Trophoblast cell (in vitro differentiated cells and primary cell): Measurements from ENCODE around the gene UBE2J2.
A peak's percentile ranks its signal among the peaks of the same experiment; 100 is the strongest.

Experiments
- DNase-seq, 2 donors: peaks; one replicate each; pipeline ENCODE4 v3.0.0-alpha.2; 2016
- H2AFZ ChIP-seq: 2 replicates; pipeline ENCODE4 v1.6.1; 2013; ENCODE audit warnings: low read length, moderate library complexity, mild to moderate bottlenecking; ENCODE audit not compliant: insufficient read depth, poor library complexity
- H2AK5ac ChIP-seq: 2 replicates; pipeline ENCODE4 v1.6.1; 2013; ENCODE audit warnings: mild to moderate bottlenecking, low read length
- H2BK120ac ChIP-seq: 2 replicates; pipeline ENCODE4 v1.6.1; 2013; ENCODE audit warnings: low read length, mild to moderate bottlenecking, moderate library complexity; ENCODE audit not compliant: insufficient read depth, poor library complexity
- H2BK12ac ChIP-seq: 2 replicates; pipeline ENCODE4 v1.6.1; 2013; ENCODE audit warnings: mild to moderate bottlenecking, low read length, moderate library complexity
- H2BK5ac ChIP-seq: 2 replicates; pipeline ENCODE4 v1.6.1; 2013; ENCODE audit warnings: low read length, low read depth, moderate library complexity, mild to moderate bottlenecking; ENCODE audit not compliant: poor library complexity
- H3K14ac ChIP-seq: 2 replicates; pipeline ENCODE4 v1.6.1; 2013; ENCODE audit warnings: mild to moderate bottlenecking, low read length
- H3K18ac ChIP-seq: 2 replicates; pipeline ENCODE4 v1.6.1; 2013; ENCODE audit warnings: mild to moderate bottlenecking, low read length
- H3K23ac ChIP-seq: 2 replicates; pipeline ENCODE4 v1.6.1; 2013; ENCODE audit warnings: low read length
- H3K27ac ChIP-seq: 2 replicates; pipeline ENCODE4 v1.5.1; 2013; ENCODE audit warnings: low read depth, mild to moderate bottlenecking, inconsistent platforms, low read length, moderate library complexity
- H3K27me3 ChIP-seq: 2 replicates; pipeline ENCODE4 v1.6.1; 2013; ENCODE audit warnings: inconsistent platforms, mild to moderate bottlenecking, low read length, moderate library complexity; ENCODE audit not compliant: insufficient read depth
- H3K36me3 ChIP-seq, 2 experiments: 1 replicate in 1 of 2; 2 replicates in 1 of 2; pipeline ENCODE4 v1.6.1; 2013; ENCODE audit warnings: low read length in 2 of 2, mild to moderate bottlenecking in 2 of 2, moderate library complexity in 1 of 2; ENCODE audit not compliant: insufficient read depth in 2 of 2, control insufficient read depth in 1 of 2
- H3K4ac ChIP-seq: 2 replicates; pipeline ENCODE4 v1.6.1; 2013; ENCODE audit warnings: low read depth, mild to moderate bottlenecking, low read length, moderate library complexity
- H3K4me1 ChIP-seq, 2 experiments: 1 replicate in 1 of 2; 2 replicates in 1 of 2; pipeline ENCODE4 v1.6.1; 2013; ENCODE audit warnings: low read length in 2 of 2, mild to moderate bottlenecking in 2 of 2, moderate library complexity in 1 of 2; ENCODE audit not compliant: insufficient read depth in 2 of 2, control insufficient read depth in 1 of 2
- H3K4me2 ChIP-seq: 2 replicates; pipeline ENCODE4 v1.6.1; 2013; ENCODE audit warnings: inconsistent platforms, mild to moderate bottlenecking, low read length, moderate library complexity
- H3K4me3 ChIP-seq: 2 replicates; pipeline ENCODE4 v1.5.1; 2013; ENCODE audit warnings: mild to moderate bottlenecking, low read depth, low read length, inconsistent platforms
- H3K79me1 ChIP-seq: one replicate; pipeline ENCODE4 v1.6.1; 2013; ENCODE audit warnings: low read length
- H3K79me2 ChIP-seq: 2 replicates; pipeline ENCODE4 v1.6.1; 2013; ENCODE audit warnings: low read length, mild to moderate bottlenecking; ENCODE audit not compliant: control insufficient read depth, insufficient read depth, poor library complexity
- H3K9ac ChIP-seq: 2 replicates; pipeline ENCODE4 v1.6.1; 2013; ENCODE audit warnings: mild to moderate bottlenecking, low read length
- H3K9me3 ChIP-seq: 2 replicates; pipeline ENCODE4 v1.6.1; 2013; ENCODE audit warnings: low read depth, mild to moderate bottlenecking, control low read depth, inconsistent platforms, low read length; ENCODE audit not compliant: insufficient read depth
- H4K12ac ChIP-seq: 2 replicates; pipeline ENCODE4 v1.6.1; 2013; ENCODE audit warnings: low read depth, mild to moderate bottlenecking, low read length, moderate library complexity
- H4K8ac ChIP-seq: 2 replicates; pipeline ENCODE4 v1.6.1; 2013; ENCODE audit warnings: low read depth, mild to moderate bottlenecking, low read length, moderate library complexity
- H4K91ac ChIP-seq: one replicate; pipeline ENCODE4 v1.6.1; 2013; ENCODE audit warnings: low read depth, mild to moderate bottlenecking, low read length, moderate library complexity
- WGBS: extraction: QIAGEN DNeasy Blood & Tissue Kit; methylation state at CpG from one replicate; pipeline ENCODE4 v1.1.7; 2013; ENCODE audit warnings: missing lambda C conversion rate; ENCODE audit not compliant: insufficient read length, insufficient coverage; ENCODE audit errors: extremely low coverage; 5-methylcytosine and 5-hydroxymethylcytosine counted together

Gene UBE2J2

DNA sequence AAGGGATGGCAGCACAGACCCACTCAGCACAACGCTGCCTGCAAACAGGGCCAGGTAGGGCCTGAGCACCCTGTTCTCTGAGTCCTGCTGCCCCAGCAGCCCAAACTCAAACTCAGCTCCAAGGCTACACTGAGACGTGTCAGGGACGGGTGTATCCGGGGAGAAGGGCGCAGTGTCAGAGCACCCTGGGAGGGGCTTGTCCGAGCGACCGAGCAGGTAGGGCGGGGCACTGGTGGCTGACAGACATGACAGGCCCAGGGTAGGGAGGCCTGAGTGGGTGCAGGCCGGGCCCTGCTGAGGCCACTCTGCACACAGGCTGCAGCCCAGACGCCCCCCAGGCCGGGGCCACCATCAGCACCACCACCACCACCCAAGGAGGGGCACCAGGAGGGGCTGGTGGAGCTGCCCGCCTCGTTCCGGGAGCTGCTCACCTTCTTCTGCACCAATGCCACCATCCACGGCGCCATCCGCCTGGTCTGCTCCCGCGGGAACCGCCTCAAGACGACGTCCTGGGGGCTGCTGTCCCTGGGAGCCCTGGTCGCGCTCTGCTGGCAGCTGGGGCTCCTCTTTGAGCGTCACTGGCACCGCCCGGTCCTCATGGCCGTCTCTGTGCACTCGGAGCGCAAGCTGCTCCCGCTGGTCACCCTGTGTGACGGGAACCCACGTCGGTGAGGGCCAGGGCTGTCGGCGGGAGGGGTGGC is 12.1 kb upstream of the UBE2J2 start:
- Histone ChIP-seq H3K36me3 (no peaks in the 10 kb centered on the region), H3K9ac (no peak overlapping the region), H3K23ac (no peak overlapping the region), H3K18ac (no peak overlapping the region), H4K8ac (no peak overlapping the region), H3K27me3 (no peaks in the 10 kb centered on the region), H3K4me3 (no peak overlapping the region), H2AK5ac (no peak overlapping the region), H3K4me1 (no peaks in the 10 kb centered on the region), H2AFZ (no peak overlapping the region), H4K91ac (no peak overlapping the region), H3K27ac (no peak overlapping the region), H2BK120ac (no peak overlapping the region), H2BK12ac (no peak overlapping the region), H3K79me1 (no peaks in the 10 kb centered on the region), H3K4me2 (no peak overlapping the region), H3K4ac (no peak overlapping the region), H3K79me2 (no peaks in the 10 kb centered on the region), H3K9me3 (peaks cover 10% of the 10 kb centered on the region), H3K14ac (no peak overlapping the region), H4K12ac (no peak overlapping the region), H2BK5ac (no peak overlapping the region)
- no peak for DNase-seq
- WGBS = no CpG with 5 or more reads among the region's 37 CpGs

DNA sequence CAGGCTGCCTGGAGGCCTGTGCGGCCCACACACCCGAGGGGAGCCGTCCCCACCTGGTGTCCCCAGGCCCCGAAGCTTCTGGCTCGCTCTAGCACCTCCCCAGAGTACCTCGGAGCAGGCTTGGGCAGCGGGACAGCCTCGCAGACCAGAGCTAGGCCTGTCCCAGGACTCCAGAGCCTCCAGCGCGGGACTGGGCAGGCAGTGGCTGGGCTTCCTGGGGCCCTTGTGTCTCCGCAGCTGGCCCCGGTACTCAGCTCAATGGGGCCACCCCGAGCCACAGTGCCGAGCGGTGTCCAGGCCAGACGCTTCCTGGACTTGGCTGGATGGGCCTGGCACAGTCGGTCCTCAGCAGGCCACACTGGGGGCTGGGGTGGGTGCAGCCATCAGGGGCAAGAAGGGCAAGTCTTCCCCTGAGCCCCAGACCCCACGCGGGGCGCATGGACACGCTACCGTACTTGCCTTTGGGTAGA is 11.5 kb upstream of the UBE2J2 start:
- Histone ChIP-seq H3K4me1 (no peaks in the 10 kb centered on the region), H3K79me2 (no peaks in the 10 kb centered on the region), H3K27me3 (no peaks in the 10 kb centered on the region), H3K79me1 (no peaks in the 10 kb centered on the region), H2BK5ac (no peak overlapping the region), H3K14ac (no peak overlapping the region), H3K36me3 (no peaks in the 10 kb centered on the region), H3K9me3 (peaks cover 10% of the 10 kb centered on the region), H2BK120ac (no peak overlapping the region), H2BK12ac (no peak overlapping the region), H2AFZ (no peak overlapping the region), H4K12ac (no peak overlapping the region), H3K4me2 (no peak overlapping the region), H3K18ac (no peak overlapping the region), H3K23ac (no peak overlapping the region), H3K4ac (no peak overlapping the region), H3K27ac (no peak overlapping the region), H3K9ac (no peak overlapping the region), H3K4me3 (no peak overlapping the region), H4K8ac (no peak overlapping the region), H4K91ac (no peak overlapping the region), H2AK5ac (no peak overlapping the region)
- no peak for DNase-seq
- no CpG with 5 or more reads among the region's 22 CpGs for WGBS

DNA sequence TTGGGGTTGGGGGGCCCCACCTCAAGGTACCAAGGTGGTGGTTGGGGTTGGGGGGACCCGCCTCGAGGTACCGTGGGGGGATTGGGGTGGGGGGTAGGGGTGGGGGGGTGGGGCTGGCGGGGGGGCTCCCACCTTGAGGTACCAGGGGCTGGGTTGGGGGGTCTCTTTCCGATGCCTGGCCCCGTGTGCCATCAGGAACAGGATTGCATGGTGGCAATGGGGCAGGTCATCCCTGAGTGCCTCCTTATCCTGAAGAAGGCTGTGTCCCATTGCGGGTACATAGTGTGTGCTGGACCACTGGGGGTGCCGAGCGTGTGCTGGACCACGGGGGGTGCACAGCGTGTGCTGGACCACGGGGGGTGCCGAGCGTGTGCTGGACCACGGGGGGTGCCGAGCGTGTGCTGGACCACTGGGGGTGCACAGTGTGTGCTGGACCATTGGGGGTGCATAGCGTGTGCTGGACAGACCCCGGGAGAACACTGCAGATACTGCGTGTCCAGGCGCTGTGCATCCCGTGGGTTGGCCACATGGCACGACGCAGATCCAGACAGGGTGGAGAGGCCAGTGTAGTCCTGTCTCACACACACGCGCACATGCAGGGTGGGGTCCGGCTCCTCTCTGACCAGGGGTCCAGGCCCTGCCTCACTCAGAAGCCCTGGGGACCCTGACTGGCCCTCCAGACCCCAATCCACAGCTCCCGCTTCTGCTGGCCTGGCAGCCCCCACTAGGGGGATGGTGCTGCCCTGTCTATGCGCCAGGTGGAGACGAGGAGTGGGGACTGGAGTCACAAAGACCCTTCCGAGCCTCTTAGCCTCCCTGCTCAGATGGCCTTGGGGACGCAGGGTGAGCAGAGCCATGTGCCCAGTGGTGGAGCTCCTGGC is 10.8 kb upstream of the UBE2J2 start:
- H3K27ac ChIP-seq = no peak overlapping the region
- WGBS = no CpG with 5 or more reads among the region's 32 CpGs
- H3K79me1 ChIP-seq = no peaks in the 10 kb centered on the region
- no peak overlapping the region for H4K91ac ChIP-seq
- no peak overlapping the region for H3K14ac ChIP-seq
- H3K18ac ChIP-seq = no peak overlapping the region
- no peak overlapping the region for H3K23ac ChIP-seq
- H3K4me2 ChIP-seq = no peak overlapping the region
- H3K36me3 ChIP-seq = no peaks in the 10 kb centered on the region
- peak overlapping the region; percentile 39 for H3K4me3 ChIP-seq
- H2AFZ ChIP-seq = no peak overlapping the region
- H3K9ac ChIP-seq = no peak overlapping the region
- H3K4me1 ChIP-seq = no peaks in the 10 kb centered on the region
- H2BK5ac ChIP-seq = no peak overlapping the region
- no peak overlapping the region for H3K4ac ChIP-seq
- peaks cover 10% of the 10 kb centered on the region for H3K9me3 ChIP-seq
- no peaks in the 10 kb centered on the region for H3K27me3 ChIP-seq
- no peak overlapping the region for H2BK120ac ChIP-seq
- H4K12ac ChIP-seq = no peak overlapping the region
- H4K8ac ChIP-seq = no peak overlapping the region
- no peak overlapping the region for H2AK5ac ChIP-seq
- H2BK12ac ChIP-seq = no peak overlapping the region
- H3K79me2 ChIP-seq = no peaks in the 10 kb centered on the region
- no peak for DNase-seq

DNA sequence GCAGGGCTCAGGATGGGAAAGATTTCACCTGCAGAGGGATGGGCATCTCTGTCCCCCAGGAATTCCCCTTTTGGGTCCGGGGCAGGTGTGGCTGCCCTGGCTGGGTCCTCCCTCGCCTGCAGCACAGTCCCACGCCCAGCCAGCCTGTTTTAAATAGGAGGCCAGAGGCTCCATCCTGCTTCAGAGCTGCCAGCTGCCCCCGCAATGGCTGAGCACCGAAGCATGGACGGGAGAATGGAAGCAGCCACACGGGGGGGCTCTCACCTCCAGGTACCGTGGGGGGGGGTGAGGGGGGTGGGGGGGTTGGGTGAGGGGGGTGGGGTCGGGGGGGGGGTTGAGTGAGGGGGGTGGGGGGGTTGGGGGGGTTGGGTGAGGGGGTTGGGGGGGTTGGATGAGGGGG is 10.2 kb upstream of the UBE2J2 start:
- Histone ChIP-seq H2BK12ac (no peak overlapping the region), H3K4ac (no peak overlapping the region), H2BK120ac (no peak overlapping the region), H3K23ac (no peak overlapping the region), H3K14ac (no peak overlapping the region), H3K27ac (no peak overlapping the region), H4K12ac (no peak overlapping the region), H4K8ac (no peak overlapping the region), H3K4me2 (no peak overlapping the region), H3K4me1 (no peaks in the 10 kb centered on the region), H4K91ac (no peak overlapping the region), H2BK5ac (no peak overlapping the region), H3K18ac (no peak overlapping the region), H3K9ac (no peak overlapping the region), H3K36me3 (no peaks in the 10 kb centered on the region), H3K79me2 (no peaks in the 10 kb centered on the region), H3K27me3 (no peaks in the 10 kb centered on the region), H2AFZ (no peak overlapping the region), H3K4me3 (no peak overlapping the region), H2AK5ac (no peak overlapping the region), H3K79me1 (no peaks in the 10 kb centered on the region), H3K9me3 (peaks cover 10% of the 10 kb centered on the region)
- peak in 1 of 2 donors; percentile 49 for DNase-seq
- no CpG with 5 or more reads among the region's 9 CpGs for WGBS
